GM19043 (cell line): ENCODE measurements around the gene SLC16A2.

Experiments used
- ATAC-seq: cut with Tn5 transposase; IDR thresholded peaks from one replicate; pipeline ENCODE4 v1.9.1; 2021; ENCODE audit warnings: low read depth; ENCODE audit not compliant: unreplicated experiment

Gene SLC16A2

GRCh38 chrX:74421036-74421739 is at the start of gene SLC16A2:
TSS of gene SLC16A2 (plus strand) at chrX:74421493. CDS start at chrX:74421638, 145 bp downstream.
- ATAC-seq: no peak

DNA sequence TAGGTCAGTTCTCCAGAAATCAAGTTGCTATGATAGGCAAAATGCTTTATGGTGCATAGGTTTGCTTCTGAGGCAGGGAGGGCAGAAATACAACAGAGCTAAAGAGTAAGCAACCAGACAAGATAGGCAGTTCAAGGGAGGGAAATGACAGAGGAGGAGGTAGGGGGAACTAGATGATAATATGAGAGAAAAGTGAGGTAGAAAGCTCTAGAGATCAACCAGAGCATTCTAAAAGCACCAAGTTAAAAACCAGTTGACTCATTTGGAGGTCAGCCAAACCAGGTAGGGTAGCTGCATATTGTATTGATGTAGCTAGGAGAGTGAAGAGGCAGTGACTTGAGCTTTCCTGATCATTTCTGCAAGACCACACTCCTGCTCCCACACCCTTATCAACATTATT is 49.0 kb upstream of the SLC16A2 start:
- no peak for ATAC-seq

DNA sequence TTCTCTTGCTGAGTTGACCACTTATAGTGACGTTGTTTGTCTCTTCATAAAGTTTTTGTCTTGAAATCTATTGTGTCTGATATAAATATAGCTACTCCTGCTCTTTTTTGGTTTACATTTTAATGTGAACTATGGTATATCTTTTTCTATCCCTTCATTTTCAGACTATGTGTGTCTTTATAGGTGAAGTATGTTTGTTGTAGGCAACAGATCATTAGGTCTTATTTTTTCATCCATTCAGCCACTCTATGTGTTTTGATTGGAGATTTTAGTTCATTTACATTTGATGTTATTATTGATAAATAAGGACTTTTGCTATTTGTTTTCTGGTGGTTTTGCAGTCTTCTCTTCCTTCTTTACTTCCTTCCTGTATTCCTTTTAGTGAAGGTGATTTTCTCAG is 44.0 kb upstream of the SLC16A2 start:
- ATAC-seq: no peak

DNA sequence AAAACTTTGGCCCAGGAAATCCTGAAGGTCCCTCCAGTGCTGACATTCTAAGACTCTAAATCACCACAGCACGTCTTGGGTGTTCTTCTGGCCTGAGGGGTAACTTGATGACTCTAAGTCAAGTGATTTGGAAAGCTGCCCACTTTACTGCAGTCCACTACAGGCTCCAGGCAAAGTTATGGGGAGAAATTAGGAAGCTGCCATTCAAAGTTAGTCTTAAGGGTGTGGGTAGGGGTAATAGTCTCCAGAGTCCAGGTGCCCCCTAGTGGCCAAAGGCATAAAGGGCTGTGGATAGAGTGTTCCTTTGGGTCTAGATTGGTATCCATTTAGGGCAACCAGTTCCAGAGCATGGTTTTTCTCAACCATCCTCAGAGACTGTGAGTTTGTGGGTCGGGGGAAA is 38.7 kb upstream of the SLC16A2 start:
- ATAC-seq: no peak

- ATAC-seq: no peak
Measured at GRCh38 chrX:74383611-74384010, 37.7 kb upstream of the SLC16A2 start.

GRCh38 chrX:74389016-74389722 is 32.1 kb upstream of the SLC16A2 start:
- ATAC-seq: no peak

DNA sequence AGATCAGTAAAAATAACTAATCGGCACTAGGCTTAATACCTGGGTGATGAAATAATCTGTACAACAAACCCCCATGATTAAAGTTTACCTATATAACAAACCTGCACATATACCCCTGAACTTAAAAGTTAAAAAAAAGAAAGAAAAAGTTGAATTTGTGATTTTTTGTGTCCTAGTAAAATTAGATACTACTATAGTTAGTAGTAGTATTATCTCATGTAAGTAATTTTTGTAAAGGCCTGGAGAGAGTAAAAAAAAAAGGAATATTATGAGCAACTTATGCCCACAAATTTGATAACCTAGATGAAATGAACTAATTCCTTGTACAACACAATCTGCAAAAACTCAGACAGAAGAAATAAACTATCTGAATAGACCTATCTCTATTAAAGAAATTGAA is 25.7 kb upstream of the SLC16A2 start:
- ATAC-seq: no peak

- no peak for ATAC-seq
Measured at GRCh38 chrX:74405973-74406489, 15.3 kb upstream of the SLC16A2 start.

DNA sequence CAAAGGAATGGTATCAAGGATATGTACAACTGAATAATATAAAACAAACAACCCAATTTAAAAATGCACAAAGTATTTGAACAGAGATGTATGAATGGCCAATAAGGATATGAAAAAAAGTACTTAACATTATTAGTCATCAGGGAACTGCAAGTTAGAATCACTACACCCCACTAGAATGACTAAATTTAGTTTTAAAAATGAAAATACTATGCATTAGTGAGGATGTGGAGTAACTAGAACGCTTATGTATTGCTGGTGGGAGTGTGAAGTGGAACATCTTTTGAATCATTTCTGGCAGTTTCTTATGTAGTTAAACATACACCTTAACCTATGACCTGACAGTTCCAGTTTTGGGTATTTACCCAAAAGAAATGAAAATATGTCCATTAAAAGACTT is 13.0 kb upstream of the SLC16A2 start:
- no peak for ATAC-seq

- ATAC-seq: no peak
Measured at GRCh38 chrX:74419864-74420195, 1.5 kb upstream of the SLC16A2 start.

DNA sequence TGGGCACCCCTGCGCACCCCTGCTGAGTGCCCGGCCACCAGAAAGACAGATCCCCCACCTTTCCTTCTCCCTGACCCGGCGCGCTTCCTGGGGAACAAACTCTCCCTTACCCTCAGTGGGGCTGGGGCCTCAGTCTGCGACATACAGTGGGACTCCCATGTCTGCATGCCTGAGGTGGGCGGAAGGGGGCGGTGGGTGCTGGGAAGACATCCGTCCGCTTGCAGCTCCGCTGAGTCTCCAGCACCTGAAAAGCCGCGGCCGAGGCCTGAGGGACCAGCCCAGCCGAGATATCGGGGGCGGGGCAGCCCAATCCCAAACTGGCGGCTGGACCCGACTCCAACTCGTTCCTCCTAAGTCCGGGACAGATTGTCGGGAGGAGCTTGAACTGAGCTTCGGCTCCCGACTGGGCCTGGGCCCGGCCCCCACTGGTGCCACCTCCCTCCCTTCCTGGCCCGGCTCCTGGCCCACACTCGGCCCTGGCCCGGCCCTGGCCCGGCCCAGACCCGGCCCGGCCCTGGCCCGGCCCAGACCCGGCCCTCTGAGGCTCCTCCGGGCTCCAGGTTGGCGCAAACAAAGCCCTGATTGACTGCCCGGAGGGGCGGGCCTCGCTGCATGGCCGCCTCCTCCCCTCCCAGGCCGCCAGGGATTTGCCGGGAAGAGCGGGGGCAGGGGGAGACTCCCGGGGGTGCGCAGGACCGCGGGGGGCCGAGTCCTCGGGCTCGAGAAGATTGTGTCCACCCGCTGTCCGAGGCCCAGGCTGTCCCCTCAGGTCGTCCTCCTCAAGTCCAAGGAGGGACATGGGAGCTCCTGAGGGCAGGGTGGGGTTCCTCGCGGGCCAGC is 877 bp upstream of the SLC16A2 start:
- no peak for ATAC-seq

DNA sequence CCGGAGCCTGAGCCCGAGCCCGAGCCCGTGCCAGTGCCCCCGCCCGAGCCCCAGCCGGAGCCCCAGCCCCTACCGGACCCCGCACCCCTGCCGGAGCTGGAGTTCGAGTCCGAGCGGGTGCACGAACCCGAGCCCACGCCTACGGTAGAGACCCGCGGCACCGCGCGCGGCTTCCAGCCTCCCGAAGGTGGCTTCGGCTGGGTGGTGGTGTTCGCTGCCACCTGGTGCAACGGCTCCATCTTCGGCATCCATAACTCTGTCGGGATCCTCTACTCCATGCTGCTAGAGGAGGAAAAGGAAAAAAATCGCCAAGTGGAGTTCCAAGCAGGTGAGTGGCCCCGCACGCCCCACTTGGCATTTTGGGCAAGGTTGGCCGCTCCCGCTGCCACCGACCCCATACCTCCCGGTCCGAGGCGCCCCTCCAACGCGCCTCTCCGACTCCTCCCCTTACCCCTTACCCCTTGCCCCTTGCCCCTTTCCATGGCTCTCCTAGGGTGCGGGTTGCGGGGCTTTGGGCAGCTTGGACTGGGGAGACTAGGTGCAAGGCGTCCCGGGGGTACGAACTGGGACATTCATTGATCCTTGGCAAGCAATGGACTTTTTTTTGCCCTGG is 553 bp downstream of the SLC16A2 start:
- ATAC-seq: no peak

DNA sequence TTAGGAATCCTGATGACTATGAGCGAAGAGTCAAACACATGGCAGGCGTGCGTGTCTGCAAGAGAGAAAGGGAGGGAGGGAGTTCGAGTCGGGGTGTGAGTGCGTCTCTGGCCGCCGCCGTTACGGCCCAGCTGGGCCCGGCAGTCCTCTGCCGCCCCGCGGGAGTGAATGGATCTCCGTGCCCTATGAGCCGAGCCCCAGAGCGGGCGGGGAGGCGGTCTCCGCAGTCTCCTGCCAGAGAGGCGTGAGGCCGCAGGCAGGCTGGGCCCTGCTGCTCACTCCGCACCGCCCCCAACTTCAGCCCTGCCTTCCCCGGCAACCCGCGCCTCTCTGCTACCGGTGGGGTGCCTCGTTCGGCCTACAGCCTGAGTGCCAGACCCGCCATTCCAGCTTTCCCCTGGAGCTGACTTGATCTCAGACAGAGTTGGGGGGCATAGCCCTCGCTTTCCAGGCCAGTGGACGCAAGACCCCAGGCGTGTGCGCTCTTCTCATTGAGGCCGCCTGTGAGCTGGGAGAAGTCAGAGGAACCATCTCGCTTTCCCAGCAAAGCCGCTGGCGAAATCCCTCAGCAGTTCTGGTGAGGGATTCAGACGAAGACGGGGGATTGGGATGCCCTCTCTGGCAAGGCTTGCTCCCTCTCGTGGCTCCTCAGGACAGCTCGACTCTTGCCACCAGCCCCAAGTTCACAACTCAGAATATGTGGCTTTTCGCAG is 1.4 kb downstream of the SLC16A2 start:
- no peak for ATAC-seq

GRCh38 chrX:74423289-74423998 is 2.2 kb downstream of the SLC16A2 start:
- ATAC-seq: no peak

GRCh38 chrX:74426071-74426470 is 4.8 kb downstream of the SLC16A2 start:
- no peak for ATAC-seq

DNA sequence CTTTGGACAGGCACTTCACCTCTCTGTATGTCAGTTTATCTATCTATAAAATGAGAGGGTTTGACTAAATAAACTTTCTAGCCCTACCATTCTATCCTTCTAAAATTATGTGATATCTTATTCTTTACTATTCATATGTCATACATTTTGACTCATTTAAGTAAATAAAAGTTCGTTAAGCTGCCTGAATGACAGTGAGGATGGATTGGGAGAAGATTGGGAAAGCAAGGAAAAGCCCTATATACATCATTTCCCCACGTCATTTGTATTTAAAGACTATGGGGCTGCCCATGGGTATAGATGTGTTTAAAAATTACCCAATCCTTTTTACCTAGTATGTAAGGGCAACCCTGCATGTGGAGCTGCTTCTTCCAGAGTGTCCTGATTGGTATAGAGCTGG is 5.3 kb downstream of the SLC16A2 start:
- no peak for ATAC-seq

DNA sequence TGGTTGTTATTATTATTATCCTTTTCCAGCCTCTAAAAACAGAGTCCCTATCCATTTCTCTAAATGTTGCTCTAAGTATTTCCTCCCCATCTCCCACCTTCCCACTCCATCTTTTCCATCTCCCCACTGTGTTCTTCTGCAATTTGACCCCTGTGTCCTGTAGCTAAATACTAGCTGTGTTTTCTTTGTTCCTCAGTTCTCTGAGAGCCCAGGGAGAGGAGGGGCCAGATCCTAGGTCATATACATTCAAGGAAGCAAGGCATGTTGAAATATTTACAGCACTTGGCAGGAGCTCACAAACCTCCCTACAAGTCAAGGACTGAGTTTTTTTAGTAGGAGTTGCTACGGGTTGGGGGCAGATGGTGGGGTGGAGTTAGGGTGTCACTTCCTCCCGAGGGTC is 10.5 kb downstream of the SLC16A2 start:
- no peak for ATAC-seq

GRCh38 chrX:74434336-74434735 is 13.0 kb downstream of the SLC16A2 start:
- no peak for ATAC-seq

- ATAC-seq: no peak
Measured at GRCh38 chrX:74437530-74437929, 16.2 kb downstream of the SLC16A2 start.

- ATAC-seq: no peak
Measured at GRCh38 chrX:74438764-74439163, 17.5 kb downstream of the SLC16A2 start.
